GM12892 (cell line): ENCODE results near the gene FXYD4.
"Not testable (repeated sequence)": the region's sequence is repeated elsewhere in the genome, so short reads cannot be mapped to it uniquely, and the experiment has no call there.

Experiments used
- DNase-seq: peaks from one replicate; pipeline ENCODE4 v3.0.0; 2011; ENCODE audit not compliant: insufficient read length
- FAIRE-seq: peaks from 2 replicates; lab custom pipeline; 2011; peaks lifted over from hg19 to GRCh38; lab: Jason Lieb, UNC
- POLR2A ChIP-seq: IDR thresholded peaks from 2 replicates; pipeline ENCODE4 v1.6.1; 2011; ENCODE audit warnings: low read depth, low read length, control low read depth
- POLR2AphosphoS5 ChIP-seq: IDR thresholded peaks from 2 replicates; pipeline ENCODE4 v1.6.1; 2011; ENCODE audit warnings: low read depth, low read length, control low read depth
- TAF1 ChIP-seq: IDR thresholded peaks from 2 replicates; pipeline ENCODE4 v1.6.1; 2011; ENCODE audit warnings: low read depth, mild to moderate bottlenecking, control low read depth, low read length, borderline replicate concordance

FXYD4 gene

DNA sequence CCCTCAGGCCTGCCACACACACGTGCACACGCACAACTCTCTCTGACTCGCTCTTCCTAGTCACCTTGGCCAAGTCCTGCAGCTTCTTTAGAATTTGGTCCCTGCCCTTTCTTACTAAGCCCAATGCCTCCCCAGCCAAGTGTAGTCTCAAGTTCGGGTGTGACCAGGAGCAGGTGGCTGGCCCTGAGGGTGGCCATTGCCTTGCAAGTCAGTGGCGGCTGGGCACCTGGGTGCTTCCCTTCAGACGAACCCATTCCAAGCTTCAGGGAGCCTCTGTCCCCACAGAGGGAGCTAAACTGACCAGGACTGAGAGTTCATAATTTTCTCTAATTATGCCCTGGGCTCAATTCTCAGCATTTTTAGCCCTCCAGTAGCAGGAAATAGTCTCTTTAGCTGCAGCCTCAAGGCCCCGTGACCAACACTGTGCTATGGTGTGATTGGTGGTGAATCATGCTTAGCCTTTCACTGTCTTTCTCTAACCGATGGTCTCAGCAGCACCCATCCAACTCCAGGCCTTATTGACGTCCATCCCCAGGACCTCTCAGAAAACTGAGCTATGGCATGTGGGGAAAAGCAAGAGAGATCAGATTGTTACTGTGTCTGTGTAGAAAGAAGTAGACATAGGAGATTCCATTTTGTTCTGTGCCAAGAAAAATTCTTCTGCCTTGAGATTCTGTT lies 34.7 kb upstream of the FXYD4 start:
- TF ChIP-seq POLR2AphosphoS5, result no peak
- TF ChIP-seq TAF1, result no peak
- no peak for TF ChIP-seq POLR2A
- no peak for DNase-seq
- FAIRE-seq, result no peak

DNA sequence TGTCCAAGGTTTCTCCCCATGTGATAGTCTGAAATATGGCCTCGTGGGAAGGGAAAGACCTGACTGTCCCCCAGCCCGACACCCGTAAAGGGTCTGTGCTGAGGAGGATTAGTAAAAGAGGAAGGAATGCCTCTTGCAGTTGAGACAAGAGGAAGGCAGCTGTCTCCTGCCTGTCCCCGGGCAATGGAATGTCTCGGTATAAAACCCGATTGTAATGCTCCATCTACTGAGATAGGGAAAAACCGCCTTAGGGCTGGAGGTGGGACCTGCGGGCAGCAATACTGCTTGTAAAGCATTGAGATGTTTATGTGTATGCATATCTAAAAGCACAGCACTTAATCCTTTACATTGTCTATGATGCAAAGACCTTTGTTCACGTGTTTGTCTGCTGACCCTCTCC lies 33.9 kb upstream of the FXYD4 start:
- FAIRE-seq, DNase-seq: not testable (repeated sequence)

DNA sequence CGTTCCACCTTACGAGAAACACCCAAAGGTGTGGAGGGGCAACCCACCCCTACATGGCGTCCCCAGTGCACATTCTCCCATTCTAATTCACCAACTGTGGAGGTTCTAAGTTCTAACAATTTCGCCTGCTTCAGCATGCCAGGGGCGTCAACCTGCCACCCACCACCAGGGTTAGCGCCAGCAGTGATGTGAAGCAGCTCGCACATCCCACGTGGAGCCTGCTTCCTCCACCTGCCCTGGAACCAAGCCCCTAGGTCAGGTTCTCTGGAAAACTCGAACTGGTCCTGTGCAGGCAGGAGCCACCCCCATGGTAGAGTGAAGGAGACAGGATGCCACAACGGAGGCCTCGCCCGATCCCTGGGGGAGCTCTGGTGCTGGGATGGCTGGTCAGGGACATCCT lies 33.3 kb upstream of the FXYD4 start:
- DNase-seq, result no peak
- no peak for FAIRE-seq
- TF ChIP-seq POLR2A, result no peak
- no peak for TF ChIP-seq TAF1
- TF ChIP-seq POLR2AphosphoS5, result no peak

DNA sequence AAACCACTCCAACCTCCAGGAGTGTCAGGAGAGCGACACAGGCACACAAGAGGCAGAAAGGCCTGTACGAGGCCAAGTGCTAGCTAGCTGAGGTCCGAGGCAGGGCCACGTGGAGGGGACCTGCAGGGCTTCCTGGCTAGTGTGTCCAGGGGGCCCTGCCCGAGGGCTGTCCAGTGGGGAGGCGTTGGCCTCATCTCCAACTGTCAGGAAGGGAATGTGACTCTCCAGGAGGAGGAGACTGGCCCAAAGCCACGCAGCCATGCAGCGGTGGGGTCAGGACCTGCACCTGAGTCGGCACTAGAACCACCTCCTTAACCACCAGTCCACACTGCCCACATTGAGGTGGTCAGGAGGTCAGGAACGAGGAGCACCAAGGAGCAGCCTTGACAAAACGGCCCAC lies 32.3 kb upstream of the FXYD4 start:
- DNase-seq (no peak), FAIRE-seq (no peak)
- TF ChIP-seq POLR2AphosphoS5, result no peak
- no peak for TF ChIP-seq POLR2A
- no peak for TF ChIP-seq TAF1

DNA sequence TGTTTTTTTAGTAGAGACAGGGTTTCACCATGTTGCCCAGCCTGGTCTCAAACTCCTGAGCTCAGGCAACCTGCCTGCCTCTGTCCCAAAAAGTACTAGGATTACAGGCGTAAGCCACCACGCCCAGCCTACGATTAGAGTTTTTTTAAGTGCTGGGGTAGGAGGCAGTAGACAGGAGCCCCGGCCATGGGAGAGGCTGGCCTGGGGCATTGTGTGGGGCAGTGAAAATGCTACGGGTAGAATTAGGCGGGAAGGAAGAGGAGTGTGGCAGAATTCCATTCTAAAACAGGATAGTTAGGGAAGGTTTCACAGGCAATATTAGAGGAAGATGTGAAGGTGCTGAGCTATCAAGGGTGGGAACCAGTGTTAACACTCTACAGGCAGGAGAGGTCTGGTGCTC lies 31.3 kb upstream of the FXYD4 start:
- TF ChIP-seq POLR2A (no peak), TAF1 (no peak), POLR2AphosphoS5 (no peak)
- DNase-seq (no peak), FAIRE-seq (no peak)

DNA sequence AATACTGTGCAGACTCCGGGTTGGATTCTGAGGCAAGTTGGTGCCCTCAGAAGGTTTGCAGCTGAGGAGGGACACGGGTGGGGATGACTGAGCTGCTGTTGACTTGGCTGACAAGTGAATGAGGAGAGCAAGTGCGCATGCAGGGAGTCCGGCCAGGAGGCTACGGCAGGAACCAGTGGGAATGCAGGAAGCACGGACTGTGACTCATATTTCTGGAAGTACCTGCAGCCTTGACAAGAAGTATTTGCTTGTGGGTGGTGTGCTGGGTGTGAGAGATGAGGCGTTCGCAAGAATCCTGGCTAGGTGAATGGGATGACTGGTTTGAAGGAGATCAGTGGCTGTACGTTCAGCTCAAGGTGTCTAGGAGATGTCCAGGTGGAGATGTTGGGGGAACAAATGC lies 30.8 kb upstream of the FXYD4 start:
- FAIRE-seq, result no peak

DNA sequence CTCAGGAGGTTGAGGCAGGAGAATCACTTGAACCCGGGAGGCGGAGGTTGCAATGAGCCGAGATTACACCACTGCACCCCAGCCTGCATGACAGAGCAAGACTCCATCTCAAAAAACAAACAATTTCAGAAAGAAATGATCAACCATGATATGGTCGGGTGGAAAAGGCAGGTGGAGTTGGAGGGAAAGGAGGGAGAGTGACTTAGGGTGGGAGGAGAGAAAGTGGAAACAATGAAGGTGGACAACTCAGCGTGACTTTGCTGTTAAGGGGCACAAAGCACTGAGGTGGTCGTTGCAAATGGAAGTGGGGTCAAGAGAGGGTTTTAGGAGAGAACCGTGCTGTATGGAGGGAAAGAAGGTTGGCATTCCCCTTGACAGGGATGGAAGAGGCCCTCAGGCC lies 30.0 kb upstream of the FXYD4 start:
- TF ChIP-seq POLR2A (no peak), POLR2AphosphoS5 (no peak), TAF1 (no peak)
- DNase-seq (no peak), FAIRE-seq (no peak)

More for the DNA sequence above, 30.8 kb upstream of the FXYD4 start:
- TF ChIP-seq POLR2A, result no peak
- no peak for TF ChIP-seq TAF1
- TF ChIP-seq POLR2AphosphoS5, result no peak
- DNase-seq, result no peak

DNA sequence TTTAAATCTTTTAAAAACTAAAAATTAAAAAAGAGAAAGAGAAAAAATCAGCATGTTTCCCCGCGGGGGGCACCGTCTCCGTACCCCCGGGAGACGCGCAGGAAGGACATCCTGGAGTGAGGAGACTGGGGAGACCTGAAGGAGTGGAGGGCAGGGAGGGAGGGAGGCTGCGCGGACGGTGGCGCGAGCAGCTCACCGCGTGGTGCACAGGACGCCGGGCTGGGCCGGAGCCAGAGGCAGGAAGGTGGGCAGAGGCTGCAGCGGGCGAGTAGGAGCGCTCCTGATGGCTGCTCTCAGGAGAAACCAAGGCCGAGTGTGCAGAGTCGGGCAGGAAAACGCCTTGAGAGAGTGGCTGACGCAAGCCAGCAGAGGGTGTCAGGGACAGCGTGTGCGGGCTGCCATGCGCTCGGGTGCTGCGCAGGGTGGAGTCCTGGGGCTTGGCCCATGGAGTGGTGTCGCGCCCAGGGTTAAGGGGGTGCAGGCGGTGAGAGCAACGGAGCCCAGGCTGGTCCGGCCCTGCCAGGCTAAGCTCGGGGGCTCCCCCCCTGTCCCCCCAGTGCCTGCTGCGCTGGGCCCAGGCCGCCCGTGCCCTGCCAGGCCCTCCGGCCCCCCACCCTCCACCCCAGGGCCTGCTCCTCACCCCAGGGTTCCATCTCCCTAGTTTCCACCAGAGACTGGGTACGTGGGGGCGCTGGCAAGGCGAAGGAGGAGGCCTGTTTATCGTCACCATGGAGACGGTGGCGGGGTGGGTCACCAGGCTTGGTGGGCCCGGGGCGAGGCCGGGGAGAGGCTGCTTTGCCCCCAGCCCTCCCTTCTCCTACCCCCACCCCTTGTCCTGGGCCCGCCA lies 28.9 kb upstream of the FXYD4 start:
- no peak for DNase-seq
- no peak for TF ChIP-seq POLR2A
- TF ChIP-seq TAF1, result no peak
- TF ChIP-seq POLR2AphosphoS5, result no peak
- FAIRE-seq, result no peak

DNA sequence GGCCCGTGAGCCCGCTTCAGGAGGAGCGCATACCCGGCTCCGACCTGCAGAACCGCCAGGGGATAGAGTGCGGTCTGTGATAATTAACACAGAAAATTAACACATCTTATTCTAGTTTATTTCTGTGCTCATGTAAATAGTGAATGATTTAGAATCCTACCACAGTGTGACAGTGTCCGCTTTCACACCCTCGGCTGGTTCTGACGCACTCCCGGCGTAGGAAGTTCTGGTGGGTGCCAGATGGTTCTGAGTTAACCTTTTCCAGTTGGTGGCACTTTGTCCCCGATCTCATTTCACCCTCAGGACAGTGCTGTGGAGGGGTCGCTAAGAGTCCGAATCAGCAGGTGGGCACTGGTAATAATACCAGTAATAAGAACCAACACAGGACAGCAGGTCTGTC lies 28.3 kb upstream of the FXYD4 start:
- TF ChIP-seq POLR2A, result no peak
- TF ChIP-seq TAF1, result no peak
- no peak for TF ChIP-seq POLR2AphosphoS5
- DNase-seq, result no peak
- FAIRE-seq, result no peak

DNA sequence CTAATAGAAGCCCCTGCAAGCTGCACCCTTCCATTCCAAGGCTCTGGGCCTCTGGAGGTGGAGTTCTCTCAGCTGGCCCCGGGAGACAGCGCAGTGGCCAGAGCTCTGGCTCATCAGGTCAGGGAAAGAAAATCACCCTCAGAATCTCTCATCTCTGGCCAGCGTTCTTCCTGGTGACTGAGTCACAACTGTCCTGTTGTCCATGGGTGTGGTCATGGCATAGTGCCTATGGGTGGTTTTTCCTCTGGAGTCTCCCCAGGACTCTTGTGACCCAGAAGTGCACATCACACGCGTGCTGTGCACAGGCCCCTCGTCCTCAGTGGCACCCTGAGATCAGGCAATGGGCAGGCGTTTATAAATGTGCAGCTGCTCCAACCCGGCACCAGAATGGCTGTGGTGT lies 27.4 kb upstream of the FXYD4 start:
- TF ChIP-seq TAF1 (no peak), POLR2A (no peak), POLR2AphosphoS5 (no peak)
- DNase-seq (no peak), FAIRE-seq (no peak)

DNA sequence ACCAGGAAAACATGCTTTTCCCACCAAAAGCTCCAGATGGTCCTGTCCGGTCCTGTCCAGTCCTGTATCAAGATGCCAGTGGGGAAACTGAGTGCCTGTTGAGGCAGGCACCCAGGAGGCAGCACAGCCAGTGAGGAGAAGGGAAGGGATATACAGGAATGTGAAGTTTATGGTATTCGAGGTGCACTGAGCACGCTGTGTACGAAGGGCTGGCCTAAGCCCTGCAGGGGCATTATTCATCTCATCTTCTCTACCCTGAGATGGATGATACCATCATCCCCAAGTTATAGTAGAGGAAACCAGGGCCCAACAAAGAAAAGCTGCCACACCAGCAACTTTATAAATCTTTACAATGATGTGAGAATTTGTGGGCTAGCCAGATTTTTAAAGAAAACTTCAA lies 23.4 kb upstream of the FXYD4 start:
- no peak for DNase-seq
- TF ChIP-seq POLR2AphosphoS5 (no peak), TAF1 (no peak), POLR2A (no peak)
- no peak for FAIRE-seq

DNA sequence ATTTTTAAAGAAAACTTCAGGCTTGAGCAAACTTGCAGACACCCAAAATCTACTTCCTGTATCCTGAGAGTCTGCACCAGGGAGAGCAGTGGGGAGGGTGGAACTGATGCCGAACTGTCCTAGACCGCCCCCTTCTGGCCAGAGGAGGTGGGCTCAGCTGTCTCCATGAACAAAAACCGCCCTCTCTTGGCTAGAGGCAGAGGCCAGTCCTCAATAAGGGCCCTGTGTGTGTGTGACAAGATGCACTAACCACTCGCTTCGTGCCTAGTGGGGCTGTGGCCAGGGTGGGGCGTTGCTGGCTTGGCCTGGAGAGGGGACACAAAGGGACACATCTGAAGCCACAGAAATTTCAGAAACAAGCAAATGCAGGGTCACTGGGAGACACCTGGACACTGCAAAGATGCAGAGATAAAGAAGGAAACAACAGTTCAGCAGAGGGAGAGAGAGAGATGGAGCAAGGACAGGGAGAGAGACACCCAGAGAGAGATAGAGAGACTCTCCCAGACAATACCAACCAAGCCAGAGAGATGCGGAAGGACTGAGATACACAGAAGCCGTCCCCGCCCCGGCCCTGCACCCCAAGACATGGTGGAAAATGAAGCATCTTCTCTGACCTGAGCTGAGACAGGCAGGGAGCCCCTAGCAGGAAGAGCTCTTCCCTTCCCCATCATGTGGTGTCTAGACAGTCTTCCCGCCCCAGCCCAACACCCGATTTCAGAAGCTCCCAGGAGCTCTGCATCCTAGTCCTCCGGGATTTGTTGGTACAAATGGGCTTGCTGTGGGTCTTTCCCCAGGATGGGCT lies 22.7 kb upstream of the FXYD4 start:
- DNase-seq (peak; percentile 91), FAIRE-seq (peak; percentile 84)
- TF ChIP-seq TAF1 (no peak), POLR2A (no peak), POLR2AphosphoS5 (no peak)
